Endothelial cell of umbilical vein (primary cell): Measurements from ENCODE around the gene GJE1. TPM values are rescaled to one million over a fixed set of nuclear protein-coding genes. Genes with fewer than 3 reads are reported as not detected.

Experiments used
- BruUV-seq: library from RNA; stranded (reverse); fragments of 400-500 nt; replicated peaks from 2 replicates; lab custom pipeline; 2021; lab: Mats Ljungman, UMichigan
- CTCF ChIA-PET: fragments of 300-600, 350-600 bp; sonication (Branson Sonifier 250); formaldehyde crosslinking; loops from one replicate; lab custom pipeline; 2021; ENCODE audit warnings: antibody characterized with exemption, inconsistent platforms; lab: Charles Lee
- POLR2A ChIA-PET: fragments of 300-600, 350-600 bp; sonication (Branson Sonifier 250); formaldehyde crosslinking; loops from one replicate; lab custom pipeline; 2021; ENCODE audit warnings: antibody characterized with exemption, inconsistent platforms; lab: Charles Lee
- DNase-seq: peaks from one replicate; pipeline ENCODE4 v3.0.0-alpha.2; 2011; ENCODE audit warnings: low read depth, low spot score
- FAIRE-seq: peaks from 2 replicates; lab custom pipeline; 2011; peaks lifted over from hg19 to GRCh38; lab: Jason Lieb, UNC
- H2AFZ ChIP-seq: 2 replicates; pipeline ENCODE4 v1.6.0; 2012; ENCODE audit warnings: low read depth, low read length, control low read depth, inconsistent platforms
- H3K27ac ChIP-seq: 2 replicates; pipeline ENCODE4 v1.5.1; 2011; ENCODE audit warnings: low read depth, mild to moderate bottlenecking, control low read depth, low read length, moderate library complexity; ENCODE audit not compliant: insufficient read depth
- H3K27me3 ChIP-seq, 2 experiments: 2 replicates each; pipeline versions ENCODE4 v1.6.0 to v1.6.1; 2011; ENCODE audit warnings: low read length in 2 of 2, mixed read lengths in 1 of 2; ENCODE audit not compliant: control insufficient read depth in 2 of 2, insufficient read depth in 2 of 2
- H3K36me3 ChIP-seq, 2 experiments: 2 replicates in 1 of 2; 3 replicates in 1 of 2; pipeline ENCODE4 v1.5.1; 2011; ENCODE audit warnings: low read length in 2 of 2, mild to moderate bottlenecking in 1 of 2, moderate library complexity in 1 of 2; ENCODE audit not compliant: control insufficient read depth in 2 of 2, insufficient read depth in 2 of 2; ENCODE audit errors: extremely low read depth in 1 of 2
- H3K4me1 ChIP-seq: 3 replicates; pipeline ENCODE4 v1.5.1; 2011; ENCODE audit warnings: mild to moderate bottlenecking, low read length; ENCODE audit not compliant: control insufficient read depth, insufficient read depth; ENCODE audit errors: extremely low read depth
- H3K4me2 ChIP-seq: 2 replicates; pipeline ENCODE4 v1.6.1; 2011; ENCODE audit warnings: low read length, control low read depth, mixed read lengths; ENCODE audit not compliant: insufficient read depth
- H3K4me3 ChIP-seq, 3 experiments: fragments of 200-600 bp in 1 of 3; sonication (generic), shearing (Covaris generic) in 1 of 3; replicated peaks in 1 of 3; 2 replicates each; pipeline ENCODE4 v1.5.1; 2011 to 2016; ENCODE audit warnings: control low read depth in 3 of 3, low read length in 3 of 3, mild to moderate bottlenecking in 2 of 3, inconsistent platforms in 1 of 3, low read depth in 1 of 3, moderate library complexity in 1 of 3; ENCODE audit not compliant: insufficient read depth in 1 of 3
- H3K79me2 ChIP-seq: 2 replicates; pipeline ENCODE4 v1.6.0; 2012; ENCODE audit warnings: low read length, inconsistent platforms; ENCODE audit not compliant: control insufficient read depth, insufficient read depth
- H3K9ac ChIP-seq: replicated peaks from 2 replicates; pipeline ENCODE3; 2011; ENCODE audit warnings: low read length, control low read depth; ENCODE audit not compliant: insufficient read depth; ENCODE audit errors: extremely low read depth
- H3K9me1 ChIP-seq: replicated peaks from 3 replicates; pipeline ENCODE4 v1.6.0; 2011; ENCODE audit warnings: mild to moderate bottlenecking, low read length; ENCODE audit not compliant: control insufficient read depth, insufficient read depth; ENCODE audit errors: extremely low read depth
- H3K9me3 ChIP-seq: replicated peaks from 2 replicates; pipeline ENCODE4 v1.5.1; 2012; ENCODE audit warnings: low read length, inconsistent platforms; ENCODE audit not compliant: control insufficient read depth, insufficient read depth
- H4K20me1 ChIP-seq: replicated peaks from 2 replicates; pipeline ENCODE3; 2011; ENCODE audit warnings: mild to moderate bottlenecking, low read length; ENCODE audit not compliant: control insufficient read depth, insufficient read depth; ENCODE audit errors: extremely low read depth
- EZH2 ChIP-seq: IDR thresholded peaks from 2 replicates; pipeline ENCODE4 v1.6.1; 2012; ENCODE audit warnings: borderline replicate concordance, low read depth, mild to moderate bottlenecking, moderate library complexity, low read length, inconsistent platforms; ENCODE audit not compliant: severe bottlenecking
- FOS ChIP-seq: IDR thresholded peaks from 2 replicates; pipeline ENCODE4 v1.6.1; 2011; ENCODE audit warnings: mild to moderate bottlenecking, low read length, moderate library complexity, borderline replicate concordance; ENCODE audit not compliant: insufficient read depth
- GATA2 ChIP-seq: IDR thresholded peaks from 2 replicates; pipeline ENCODE4 v1.7.0; 2011; ENCODE audit warnings: low read depth, mild to moderate bottlenecking, moderate library complexity, mixed read lengths, low read length; ENCODE audit not compliant: insufficient read length, insufficient read depth
- JUN ChIP-seq: IDR thresholded peaks from 2 replicates; pipeline ENCODE4 v1.6.1; 2011; ENCODE audit warnings: borderline replicate concordance, low read depth; ENCODE audit not compliant: insufficient read length, insufficient read depth
- MYC ChIP-seq: IDR thresholded peaks from one replicate; pipeline ENCODE4 v1.6.1; 2011; ENCODE audit warnings: mild to moderate bottlenecking, low read depth, low read length
- POLR2A ChIP-seq: IDR thresholded peaks from 2 replicates; pipeline ENCODE4 v1.6.1; 2012; ENCODE audit warnings: low read depth, mild to moderate bottlenecking, control low read depth, low read length
- POLR2AphosphoS5 ChIP-seq: IDR thresholded peaks from 2 replicates; pipeline ENCODE4 v1.6.1; 2012; ENCODE audit warnings: low read depth, mild to moderate bottlenecking, control low read depth, low read length, moderate library complexity; ENCODE audit not compliant: insufficient read depth
- dilution Hi-C: fragments of 300-500 bp; cut with MboI; formaldehyde crosslinking; loops from one replicate; pipeline ENCODE4 v1.15.0; 2019; ENCODE audit warnings: low sequenced_read_pairs; ENCODE audit not compliant: extremely low pct_ligation_motif_present
- intact Hi-C: fragments of 100-400 bp; cut with micrococcal nuclease; formaldehyde crosslinking; loops from one replicate; pipeline ENCODE4 v1.10.0; 2022
- polyA plus RNA-seq, 4 experiments: library from polyadenylated mRNA; depleted of rRNA in 3 of 4; stranded (reverse) in 3 of 4; unstranded in 1 of 4; fragments of >200 nt; gene quantifications; 2 replicates each; pipeline versions ENCODE4 v1.2.1 to v1.2.3, GENCODE V29; 2011 to 2012; ENCODE audit warnings: missing spikeins in 1 of 4
- total RNA-seq: library from RNA; stranded (reverse); gene quantifications from 2 replicates; pipeline ENCODE4 v1.2.3, GENCODE V29; 2021
- TF ChIP-seq, protein P1 (sequence below): IDR thresholded peaks from 2 replicates; pipeline ENCODE4 v1.6.1; 2011; ENCODE audit not compliant: insufficient read depth, insufficient read length
- TF ChIP-seq, protein P2 (sequence below), 2 donors: IDR thresholded peaks; 1 replicate in 1 of 2; 2 replicates in 1 of 2; pipeline ENCODE4 v1.5.1; 2011; ENCODE audit warnings: low read length in 2 of 2, mild to moderate bottlenecking in 2 of 2, moderate library complexity in 2 of 2, control low read depth in 1 of 2, inconsistent platforms in 1 of 2, low read depth in 1 of 2; ENCODE audit not compliant: insufficient read depth in 1 of 2; ENCODE audit errors: extremely low read depth in 1 of 2

The GJE1 gene
- total and polyA plus RNA-seq, 2 donors (not counting 3 experiments of a cell fraction or from before 2014, with no cell fraction given), result not detected

DNA sequence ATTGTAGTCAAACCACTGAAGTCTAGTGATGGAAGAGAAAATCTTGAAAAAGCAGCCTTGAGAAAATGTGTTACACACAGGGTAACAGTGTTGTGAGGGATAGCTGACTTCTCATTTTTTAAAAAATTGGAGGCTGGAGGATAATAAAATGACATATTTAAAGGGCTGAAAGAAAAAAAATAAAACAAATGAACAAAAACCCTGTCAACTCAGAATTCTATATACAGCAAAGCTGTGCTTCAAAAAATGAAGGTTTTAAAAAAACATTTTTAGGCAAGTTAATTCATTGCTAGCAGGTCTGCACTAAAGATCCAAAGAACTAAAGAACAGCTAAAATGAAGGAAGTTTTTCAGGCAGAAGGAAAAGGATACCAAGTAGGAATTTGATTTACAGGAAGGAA is 45.4 kb downstream of the GJE1 start:
- DNase-seq, result no peak
- TF ChIP-seq MYC, result no peak
- TF ChIP-seq, protein P1, sequence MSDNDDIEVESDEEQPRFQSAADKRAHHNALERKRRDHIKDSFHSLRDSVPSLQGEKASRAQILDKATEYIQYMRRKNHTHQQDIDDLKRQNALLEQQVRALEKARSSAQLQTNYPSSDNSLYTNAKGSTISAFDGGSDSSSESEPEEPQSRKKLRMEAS, result no peak
- TF ChIP-seq, protein P2, sequence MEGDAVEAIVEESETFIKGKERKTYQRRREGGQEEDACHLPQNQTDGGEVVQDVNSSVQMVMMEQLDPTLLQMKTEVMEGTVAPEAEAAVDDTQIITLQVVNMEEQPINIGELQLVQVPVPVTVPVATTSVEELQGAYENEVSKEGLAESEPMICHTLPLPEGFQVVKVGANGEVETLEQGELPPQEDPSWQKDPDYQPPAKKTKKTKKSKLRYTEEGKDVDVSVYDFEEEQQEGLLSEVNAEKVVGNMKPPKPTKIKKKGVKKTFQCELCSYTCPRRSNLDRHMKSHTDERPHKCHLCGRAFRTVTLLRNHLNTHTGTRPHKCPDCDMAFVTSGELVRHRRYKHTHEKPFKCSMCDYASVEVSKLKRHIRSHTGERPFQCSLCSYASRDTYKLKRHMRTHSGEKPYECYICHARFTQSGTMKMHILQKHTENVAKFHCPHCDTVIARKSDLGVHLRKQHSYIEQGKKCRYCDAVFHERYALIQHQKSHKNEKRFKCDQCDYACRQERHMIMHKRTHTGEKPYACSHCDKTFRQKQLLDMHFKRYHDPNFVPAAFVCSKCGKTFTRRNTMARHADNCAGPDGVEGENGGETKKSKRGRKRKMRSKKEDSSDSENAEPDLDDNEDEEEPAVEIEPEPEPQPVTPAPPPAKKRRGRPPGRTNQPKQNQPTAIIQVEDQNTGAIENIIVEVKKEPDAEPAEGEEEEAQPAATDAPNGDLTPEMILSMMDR (IDR thresholded peaks at IDR 0.05; ENCODE audit: extremely low read depth in 1 of 2, insufficient read depth in 1 of 2, low read depth in 1 of 2, low read length in 2 of 2), result no peak
- no peak for TF ChIP-seq EZH2
- TF ChIP-seq POLR2A, result no peak
- TF ChIP-seq FOS, result no peak
- no peak for TF ChIP-seq JUN
- no peak for TF ChIP-seq GATA2
- no peak for TF ChIP-seq POLR2AphosphoS5
- intact Hi-C loops, result no loop called here
- H3K4me3 ChIP-seq, result no peak overlapping the region
- peaks cover 3 to 8% of the 10 kb centered on the region in 2 experiments for H3K36me3 ChIP-seq
- no peak overlapping the region for H3K9ac ChIP-seq
- H3K27me3 ChIP-seq, result no peaks in the 10 kb centered on the region
- no peak overlapping the region for H2AFZ ChIP-seq
- H3K9me3 ChIP-seq, result no peaks in the 10 kb centered on the region
- no peaks in the 10 kb centered on the region for H3K4me1 ChIP-seq
- dilution Hi-C loops, result no loop called here
- no peaks in the 10 kb centered on the region for H3K79me2 ChIP-seq
- no peak overlapping the region for H3K27ac ChIP-seq
- ChIA-PET CTCF (interaction anchor here (0.9 to 1.7 kb wide), 5 partner anchors 9 to 30 kb away, joined by 3 to 12 read pairs (median 5); no protein-coding TSS in a partner anchor), POLR2A (no interaction called here)
- H3K9me1 ChIP-seq, result peaks cover 3% of the 10 kb centered on the region
- no peak overlapping the region for H3K4me2 ChIP-seq
- H4K20me1 ChIP-seq, result peaks cover 2% of the 10 kb centered on the region
- BruUV-seq, result no TSS peak
- no peak for FAIRE-seq
